Erythroblast (primary cell): Measurements from ENCODE around the gene PLXNB2.

Experiments used
- GATA1 ChIP-seq: IDR thresholded peaks from 2 replicates; pipeline ENCODE4 v1.6.1; 2011; ENCODE audit warnings: low read depth, mild to moderate bottlenecking, control low read depth, low read length, moderate library complexity
- POLR2A ChIP-seq: IDR thresholded peaks from 2 replicates; pipeline ENCODE4 v1.6.1; 2011; ENCODE audit warnings: mild to moderate bottlenecking, low read length

GRCh38 chr22:50307890-50308596 is 597 bp upstream of the PLXNB2 start:
- TF ChIP-seq POLR2A: no peak
- TF ChIP-seq GATA1: no peak
